GM18499 (cell line): ENCODE results near the gene GALNT18.

ENCODE experiments used
- ATAC-seq: cut with Tn5 transposase; IDR thresholded peaks from one replicate; pipeline ENCODE4 v1.9.1; 2021; ENCODE audit warnings: moderate number of reproducible peaks; ENCODE audit not compliant: insufficient read depth, unreplicated experiment

The GALNT18 gene

GRCh38 chr11:11570823-11571222 is 51.0 kb downstream of the GALNT18 start:
- ATAC-seq = no peak

GRCh38 chr11:11569936-11570491 is 51.8 kb downstream of the GALNT18 start:
- no peak for ATAC-seq

GRCh38 chr11:11568651-11569229 is 53.1 kb downstream of the GALNT18 start:
- no peak for ATAC-seq

GRCh38 chr11:11567936-11568650 is 53.7 kb downstream of the GALNT18 start:
- ATAC-seq = no peak

- ATAC-seq = no peak
Observed at GRCh38 chr11:11565636-11566035, 56.2 kb downstream of the GALNT18 start.

GRCh38 chr11:11563200-11563975 is 58.4 kb downstream of the GALNT18 start:
- no peak for ATAC-seq

- ATAC-seq = no peak
Observed at GRCh38 chr11:11561991-11562390, 59.8 kb downstream of the GALNT18 start.

GRCh38 chr11:11558826-11559225 is 63.0 kb downstream of the GALNT18 start:
- no peak for ATAC-seq

GRCh38 chr11:11558396-11558795 is 63.4 kb downstream of the GALNT18 start:
- ATAC-seq = no peak

GRCh38 chr11:11555208-11555607 is 66.6 kb downstream of the GALNT18 start:
- no peak for ATAC-seq

GRCh38 chr11:11553573-11553972 is 68.2 kb downstream of the GALNT18 start:
- no peak for ATAC-seq

- ATAC-seq = no peak
Observed at GRCh38 chr11:11552529-11553087, 69.2 kb downstream of the GALNT18 start.

GRCh38 chr11:11550534-11550933 is 71.3 kb downstream of the GALNT18 start:
- ATAC-seq = no peak

GRCh38 chr11:11545285-11546275 is 76.2 kb downstream of the GALNT18 start:
- ATAC-seq = no peak

- ATAC-seq = no peak
Observed at GRCh38 chr11:11543656-11544055, 78.1 kb downstream of the GALNT18 start.

GRCh38 chr11:11540157-11540556 is 81.6 kb downstream of the GALNT18 start:
- no peak for ATAC-seq

- ATAC-seq = no peak
Observed at GRCh38 chr11:11538277-11538960, 83.4 kb downstream of the GALNT18 start.

- no peak for ATAC-seq
Observed at GRCh38 chr11:11537871-11538270, 83.9 kb downstream of the GALNT18 start.

- ATAC-seq = no peak
Observed at GRCh38 chr11:11537372-11537771, 84.4 kb downstream of the GALNT18 start.
